ACHN (cell line): ENCODE measurements around the gene SUSD4.
"Not testable (repeated sequence)": the region's sequence is repeated elsewhere in the genome, so short reads cannot be mapped to it uniquely, and the experiment has no call there.

Experiments used
- DNase-seq: peaks from one replicate; pipeline ENCODE4 v3.0.0-alpha.2; 2015
- in situ Hi-C: cut with HindIII; loops from 2 replicates; pipeline ENCODE4 v1.10.0; 2017; ENCODE audit warnings: low sequenced_read_pairs, low pct_ligation_motif_present, low pct_unique_long_range_greater_than_20kb

The SUSD4 gene

GRCh38 chr1:223270155-223270554, 93.8 kb downstream of the SUSD4 start:
- DNase-seq, result no peak
- in situ Hi-C loops, result no loop called here

GRCh38 chr1:223269006-223269405, 95.0 kb downstream of the SUSD4 start:
- no peak for DNase-seq
- in situ Hi-C loops, result no loop called here

- in situ Hi-C loops, result no loop called here
- no peak for DNase-seq
Observed at GRCh38 chr1:223266632-223267172, 97.3 kb downstream of the SUSD4 start.

DNA sequence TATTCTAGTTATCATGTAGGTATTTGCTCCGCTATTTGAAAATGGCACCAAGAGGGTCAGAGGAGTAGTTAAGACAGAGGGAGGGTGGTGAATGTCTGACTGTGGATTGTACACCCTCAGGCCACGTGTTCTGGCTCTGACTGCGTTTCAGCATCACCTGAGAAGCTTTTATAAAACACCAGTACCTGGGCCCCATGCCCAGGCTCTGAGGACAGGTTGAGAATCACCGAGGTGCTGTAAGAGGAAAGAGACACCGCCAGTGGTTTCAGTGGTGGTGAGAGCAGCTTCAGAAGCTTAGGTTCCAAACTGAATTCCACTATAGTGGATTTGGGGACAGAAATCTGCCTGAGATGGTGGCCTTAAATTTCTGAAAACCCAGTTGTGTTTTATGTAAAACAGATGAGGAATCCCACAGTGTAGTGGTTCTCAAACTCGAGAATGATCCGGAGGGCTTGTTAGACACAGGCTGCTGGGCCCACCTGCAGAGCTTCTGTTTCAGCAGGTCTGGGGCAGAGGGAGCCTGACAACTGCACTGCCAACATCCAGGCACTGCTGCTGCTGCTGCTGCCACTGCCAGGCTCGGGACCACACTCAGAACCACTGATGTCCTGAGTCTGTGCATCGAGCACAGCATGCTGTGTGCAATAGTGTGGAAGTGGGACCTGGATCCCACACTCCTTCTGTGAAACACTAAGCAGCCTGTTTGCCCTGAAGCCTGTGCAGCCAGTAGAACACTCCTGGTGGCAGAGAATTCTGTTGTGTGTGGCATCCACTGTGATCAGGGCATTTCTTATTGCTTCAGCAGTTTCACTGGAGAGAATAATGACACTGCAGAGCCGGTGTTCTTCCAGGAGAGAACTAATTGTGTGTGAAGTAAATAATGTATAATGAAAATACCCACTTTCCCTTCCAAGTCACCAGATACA, 98.7 kb downstream of the SUSD4 start:
- DNase-seq, result no peak
- in situ Hi-C loops, result no loop called here

- in situ Hi-C loops, result no loop called here
- no peak for DNase-seq
Observed at GRCh38 chr1:223264529-223264928, 99.4 kb downstream of the SUSD4 start.

DNA sequence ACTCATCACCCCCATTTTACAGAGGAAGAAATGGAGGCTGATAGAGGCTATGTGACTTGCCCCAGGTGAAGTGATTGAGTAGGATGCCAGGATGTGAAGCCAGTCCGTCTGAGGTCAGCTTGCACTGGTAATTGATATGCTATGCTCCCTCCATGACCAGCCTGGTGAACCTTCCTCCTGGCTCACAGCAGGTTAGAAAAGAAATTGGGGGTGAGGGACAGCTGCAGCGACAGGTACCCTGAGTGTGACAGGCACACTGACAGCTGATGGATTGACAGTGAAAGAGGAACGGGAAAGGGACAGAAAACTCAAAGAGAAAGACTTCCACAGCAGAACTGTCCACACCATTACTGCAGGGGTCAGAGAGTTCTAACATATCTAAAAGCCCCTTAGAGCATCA, 102.1 kb downstream of the SUSD4 start:
- in situ Hi-C loops, result no loop called here
- no peak for DNase-seq

- DNase-seq, result no peak
- in situ Hi-C loops, result no loop called here
Observed at GRCh38 chr1:223260712-223261111, 103.3 kb downstream of the SUSD4 start.

GRCh38 chr1:223259462-223259861, 104.5 kb downstream of the SUSD4 start:
- no peak for DNase-seq

DNA sequence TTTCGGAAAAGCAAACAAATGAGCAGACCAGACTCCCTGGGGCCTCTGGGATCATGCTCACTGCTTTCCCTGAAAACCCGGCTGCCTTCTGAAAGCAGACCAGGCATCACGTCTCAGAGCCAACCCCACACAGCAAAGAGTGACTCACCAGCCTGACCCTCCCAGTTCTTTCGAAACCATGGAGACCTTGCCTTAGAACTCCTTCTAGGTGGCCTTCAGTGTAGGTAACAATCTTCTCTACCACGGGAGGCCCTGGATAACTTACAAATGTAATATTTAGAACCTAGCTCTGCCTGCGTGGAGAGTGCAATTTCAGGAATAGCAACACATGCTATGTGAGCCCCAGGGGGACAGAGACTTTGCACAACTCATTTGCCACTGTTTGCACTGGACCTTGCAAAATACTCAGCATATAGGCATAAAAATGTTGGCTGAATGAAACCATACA, 105.2 kb downstream of the SUSD4 start:
- in situ Hi-C loops, result no loop called here

More at GRCh38 chr1:223259462-223259861, 104.5 kb downstream of the SUSD4 start:
- in situ Hi-C loops, result no loop called here

DNA sequence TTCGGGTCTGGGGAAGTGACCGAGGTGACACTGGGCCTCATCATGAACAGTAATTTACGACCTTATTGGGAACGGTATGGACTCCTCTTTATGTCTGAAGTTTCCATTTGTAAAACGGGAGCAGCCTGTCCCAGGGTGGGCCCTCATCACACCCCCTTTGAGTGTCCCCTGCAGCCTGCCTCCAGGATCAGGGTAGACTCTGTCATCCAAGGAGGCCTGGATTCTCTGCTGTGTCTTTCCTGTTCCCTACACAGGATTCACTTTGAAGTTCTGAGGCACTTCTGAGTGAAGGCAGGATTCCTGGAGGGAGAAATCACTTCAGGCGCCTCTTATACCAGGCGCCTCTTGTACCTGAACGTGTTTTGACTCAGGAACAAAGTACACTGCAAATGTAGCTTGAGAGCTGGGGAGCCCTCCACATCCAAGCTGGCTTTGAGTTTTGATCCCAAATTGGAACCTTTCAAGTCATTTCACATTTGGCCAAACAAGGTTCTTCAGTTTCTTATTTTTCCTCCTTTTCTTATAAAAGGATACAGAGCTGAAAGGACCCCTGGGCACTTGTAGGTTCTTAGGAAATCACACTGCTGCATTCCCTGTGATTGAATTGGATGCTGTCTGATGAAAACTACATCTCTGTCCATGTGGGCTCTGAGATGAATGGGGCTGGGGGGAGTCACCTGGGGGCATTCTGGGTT, 106.0 kb downstream of the SUSD4 start:
- no peak for DNase-seq
- in situ Hi-C loops, result no loop called here

More for the DNA sequence above, 105.2 kb downstream of the SUSD4 start:
- peak; percentile 1 for DNase-seq

DNA sequence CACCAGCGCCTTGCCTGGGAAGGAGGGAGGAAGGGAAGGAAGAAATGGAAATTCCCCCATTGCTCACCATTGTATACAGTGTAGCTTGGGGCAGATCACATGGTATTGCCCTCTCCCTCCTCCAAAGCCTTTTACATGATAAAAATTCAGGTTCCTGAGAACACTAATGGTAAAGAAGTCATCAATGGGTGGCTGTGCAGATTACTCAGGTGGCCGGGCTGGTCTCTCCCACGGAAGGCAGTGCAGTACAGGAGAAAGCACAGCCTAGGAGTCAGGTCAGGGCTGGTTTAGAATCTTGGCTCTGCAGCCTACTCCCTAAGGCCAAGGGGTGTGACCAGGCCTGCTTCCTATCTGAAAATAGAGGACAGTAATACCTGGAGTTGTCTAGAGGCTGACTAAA, 107.9 kb downstream of the SUSD4 start:
- in situ Hi-C loops, result no loop called here

DNA sequence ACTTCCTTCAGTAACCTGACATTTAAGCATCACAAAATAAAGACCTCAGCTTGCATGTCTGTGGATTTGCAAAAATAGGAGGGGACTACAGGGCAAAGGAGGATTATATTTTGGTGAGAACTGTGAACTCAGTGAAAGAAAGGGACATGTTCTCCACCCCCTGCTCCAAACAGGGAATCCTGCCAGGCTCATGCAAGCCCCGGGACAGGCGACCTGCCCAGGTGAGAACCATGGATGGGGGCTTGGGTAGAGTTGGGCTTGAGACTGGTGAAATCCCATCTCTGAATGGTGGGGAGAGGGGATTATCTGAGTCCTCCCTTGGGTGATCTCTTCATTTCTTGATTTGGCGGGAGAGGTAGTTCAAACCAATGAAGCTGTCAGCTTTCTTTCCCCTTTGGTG, 110.1 kb downstream of the SUSD4 start:
- no peak for DNase-seq
- in situ Hi-C loops, result no loop called here

More for the DNA sequence above, 107.9 kb downstream of the SUSD4 start:
- DNase-seq, result no peak

GRCh38 chr1:223251387-223251786, 112.6 kb downstream of the SUSD4 start:
- DNase-seq, in situ Hi-C loops: not testable (repeated sequence)

DNA sequence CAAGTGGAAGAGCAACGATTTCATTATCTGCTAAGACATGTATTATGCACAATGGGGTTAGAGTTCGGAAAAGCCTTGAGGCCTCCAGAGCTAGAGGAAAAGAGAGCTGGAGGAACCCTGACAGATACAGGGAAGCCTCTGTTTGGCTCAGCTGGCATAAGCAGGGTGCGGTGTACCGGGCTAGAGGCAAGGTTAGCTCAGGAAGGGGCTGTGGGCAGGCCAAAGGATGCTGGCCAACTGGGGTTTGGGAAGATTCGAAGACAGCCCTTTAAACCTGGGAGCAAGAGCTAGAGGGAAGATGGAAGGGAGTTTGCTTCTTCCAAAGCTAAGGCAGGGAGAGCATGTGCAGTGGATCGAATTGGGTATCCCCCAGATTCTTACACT, 113.4 kb downstream of the SUSD4 start:
- in situ Hi-C loops, result no loop called here
- DNase-seq, result no peak

- no peak for DNase-seq
- in situ Hi-C loops, result no loop called here
Observed at GRCh38 chr1:223249854-223250631, 113.9 kb downstream of the SUSD4 start.

DNA sequence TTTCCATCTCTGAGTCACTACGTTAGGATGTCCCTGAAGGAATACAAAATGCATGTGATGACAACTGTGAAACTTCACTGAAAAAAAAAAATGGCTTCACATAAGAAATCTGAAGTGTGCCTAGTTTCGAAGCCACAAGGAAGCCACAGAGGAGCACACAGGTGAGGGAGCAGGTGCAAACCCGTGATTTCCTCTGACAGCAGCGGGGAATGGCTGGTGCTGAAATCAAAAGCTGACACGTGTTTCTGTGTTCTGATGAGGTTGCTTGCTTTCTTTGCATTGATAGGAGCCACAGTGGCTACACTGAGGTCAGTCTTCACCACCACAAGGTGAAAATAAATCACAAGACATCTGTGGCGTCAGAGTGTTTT, 115.2 kb downstream of the SUSD4 start:
- in situ Hi-C loops, result no loop called here
- DNase-seq, result no peak

DNA sequence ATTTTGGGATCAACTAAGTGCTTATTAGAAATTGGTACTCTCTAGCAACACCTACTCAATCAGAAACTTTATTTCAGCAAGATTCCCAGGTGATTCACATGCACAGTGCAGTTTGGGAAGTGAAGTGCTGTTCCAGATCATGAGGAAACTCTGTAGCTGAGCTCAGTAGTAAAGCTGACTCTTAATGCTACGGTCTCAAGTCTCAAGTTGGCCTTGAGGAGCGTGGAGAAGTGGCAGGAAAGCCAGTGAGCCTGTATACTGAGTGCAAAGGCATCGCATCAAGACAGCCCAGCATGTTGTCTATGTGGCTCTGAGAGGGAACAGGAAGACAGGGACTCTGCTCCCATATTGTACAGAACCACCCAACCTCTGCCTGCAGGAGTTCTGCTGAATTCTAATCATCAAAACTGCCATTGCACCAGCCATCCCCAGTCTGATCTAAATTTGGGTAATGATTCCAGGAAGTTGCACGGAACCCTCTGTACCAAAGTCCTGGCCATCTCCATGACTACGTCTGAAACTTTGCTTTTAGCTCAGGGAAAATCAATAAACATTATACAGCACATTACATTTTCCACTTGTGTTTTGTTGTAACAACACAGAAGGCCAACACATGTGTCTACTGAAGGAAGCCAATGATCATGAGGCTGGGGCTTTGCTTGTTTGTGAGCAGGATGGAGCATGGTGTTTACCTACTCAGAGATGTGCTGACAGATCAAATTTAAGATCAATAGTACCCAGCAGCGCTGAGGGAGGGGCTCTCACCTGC, 115.8 kb downstream of the SUSD4 start:
- no peak for DNase-seq
- in situ Hi-C loops, result no loop called here

DNA sequence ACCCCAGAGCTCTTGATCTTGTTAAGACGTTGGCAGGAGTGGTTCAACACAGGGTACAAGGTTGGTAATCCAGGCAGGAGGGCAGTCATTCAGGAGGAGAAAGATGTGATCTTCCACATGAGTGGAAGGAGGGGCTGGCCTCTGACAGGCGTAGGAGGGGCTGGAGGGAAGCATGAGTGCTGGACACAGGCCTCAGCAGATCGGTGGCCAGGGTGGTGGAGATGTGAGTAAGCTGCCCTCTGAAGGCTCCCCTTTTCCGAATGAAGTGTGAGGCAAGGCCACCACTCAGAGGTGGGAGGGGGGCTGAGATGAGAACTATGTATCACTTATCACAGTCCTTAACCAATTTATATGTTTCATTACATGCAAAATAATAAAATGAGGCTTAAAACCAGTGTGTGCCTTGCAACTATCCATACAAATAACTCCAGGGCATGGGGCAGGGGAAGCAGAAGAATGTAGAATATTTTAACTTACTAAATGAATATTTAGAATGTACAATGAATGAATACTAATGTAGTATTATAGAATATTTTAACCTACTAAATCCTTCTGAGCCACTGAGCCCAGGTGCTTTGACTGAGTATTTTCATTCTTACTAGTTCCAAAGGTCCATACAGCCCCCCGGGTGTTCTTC, 117.4 kb downstream of the SUSD4 start:
- in situ Hi-C loops, result no loop called here
- DNase-seq, result no peak
